ENCODE results near the gene TRAM2.

The TRAM2 gene

DNA sequence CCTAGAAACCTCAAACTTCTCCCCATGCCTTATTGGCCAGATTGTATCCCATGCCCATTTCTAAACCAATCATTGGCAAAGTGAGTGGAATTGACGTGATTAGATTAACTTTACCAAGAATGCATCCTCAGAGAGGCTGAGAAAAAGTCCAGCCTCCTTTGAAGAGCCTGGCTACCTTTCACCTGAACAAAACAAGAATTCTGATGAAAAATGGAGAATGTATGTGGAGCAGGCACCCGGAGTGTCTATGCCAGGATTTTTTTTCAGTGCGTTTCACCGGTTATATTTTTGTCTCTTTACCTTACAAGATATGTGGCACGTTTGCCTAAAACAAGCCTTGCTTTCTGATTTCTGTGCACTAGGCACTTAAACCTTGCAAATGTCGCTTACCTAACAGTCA is 6.1 kb upstream of the TRAM2 start:
- TF ChIP-seq, protein P1, sequence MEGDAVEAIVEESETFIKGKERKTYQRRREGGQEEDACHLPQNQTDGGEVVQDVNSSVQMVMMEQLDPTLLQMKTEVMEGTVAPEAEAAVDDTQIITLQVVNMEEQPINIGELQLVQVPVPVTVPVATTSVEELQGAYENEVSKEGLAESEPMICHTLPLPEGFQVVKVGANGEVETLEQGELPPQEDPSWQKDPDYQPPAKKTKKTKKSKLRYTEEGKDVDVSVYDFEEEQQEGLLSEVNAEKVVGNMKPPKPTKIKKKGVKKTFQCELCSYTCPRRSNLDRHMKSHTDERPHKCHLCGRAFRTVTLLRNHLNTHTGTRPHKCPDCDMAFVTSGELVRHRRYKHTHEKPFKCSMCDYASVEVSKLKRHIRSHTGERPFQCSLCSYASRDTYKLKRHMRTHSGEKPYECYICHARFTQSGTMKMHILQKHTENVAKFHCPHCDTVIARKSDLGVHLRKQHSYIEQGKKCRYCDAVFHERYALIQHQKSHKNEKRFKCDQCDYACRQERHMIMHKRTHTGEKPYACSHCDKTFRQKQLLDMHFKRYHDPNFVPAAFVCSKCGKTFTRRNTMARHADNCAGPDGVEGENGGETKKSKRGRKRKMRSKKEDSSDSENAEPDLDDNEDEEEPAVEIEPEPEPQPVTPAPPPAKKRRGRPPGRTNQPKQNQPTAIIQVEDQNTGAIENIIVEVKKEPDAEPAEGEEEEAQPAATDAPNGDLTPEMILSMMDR (IDR thresholded peaks at IDR 0.05; ENCODE audit: low read depth, low read length): no peak
- no peak for DNase-seq (ENCODE audit: extremely low read depth, low read depth)

DNA sequence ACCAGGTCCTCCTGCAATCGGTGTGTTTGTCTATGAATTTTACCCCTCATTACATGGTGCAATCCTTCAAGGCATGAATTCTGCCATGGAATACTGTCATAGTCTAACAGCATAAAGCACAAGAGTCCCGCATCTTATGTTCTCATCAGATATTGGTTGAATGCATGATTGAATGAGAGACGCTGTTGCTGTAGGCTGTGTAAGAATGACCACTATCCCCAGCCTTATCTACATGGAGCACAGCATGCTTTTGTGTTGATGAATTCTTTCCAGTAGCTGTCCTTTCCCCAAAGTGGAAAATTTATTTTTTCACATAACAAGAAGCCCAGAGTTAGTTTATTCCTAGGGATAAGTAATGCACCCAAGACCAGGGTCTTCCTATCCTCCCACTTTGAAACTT is 5.6 kb upstream of the TRAM2 start:
- TF ChIP-seq, protein P1 (IDR thresholded peaks at IDR 0.05; ENCODE audit: low read depth, low read length): no peak
- no peak for DNase-seq (ENCODE audit: extremely low read depth, low read depth)

DNA sequence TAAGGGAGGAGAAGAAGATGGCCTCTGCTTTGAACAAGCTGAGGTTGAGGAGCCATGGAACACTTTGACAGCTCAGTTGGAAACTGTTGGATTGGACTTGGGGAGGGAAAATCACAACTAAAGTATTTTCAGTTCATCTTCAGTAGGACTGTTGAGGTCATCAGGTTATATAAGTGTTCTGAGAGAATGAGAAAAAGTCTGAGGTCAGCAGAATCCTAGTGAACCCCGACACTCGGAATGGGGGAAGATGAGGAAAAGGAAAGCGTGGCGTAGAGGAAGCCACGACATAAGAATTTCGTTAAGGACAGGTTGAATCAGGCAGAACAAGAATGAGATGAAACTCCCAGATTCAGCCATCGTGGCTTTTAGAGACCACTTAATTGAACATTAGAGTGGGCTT is 4.0 kb upstream of the TRAM2 start:
- no peak for DNase-seq (ENCODE audit: extremely low read depth, low read depth)
- TF ChIP-seq, protein P1 (IDR thresholded peaks at IDR 0.05; ENCODE audit: low read depth, low read length): no peak

DNA sequence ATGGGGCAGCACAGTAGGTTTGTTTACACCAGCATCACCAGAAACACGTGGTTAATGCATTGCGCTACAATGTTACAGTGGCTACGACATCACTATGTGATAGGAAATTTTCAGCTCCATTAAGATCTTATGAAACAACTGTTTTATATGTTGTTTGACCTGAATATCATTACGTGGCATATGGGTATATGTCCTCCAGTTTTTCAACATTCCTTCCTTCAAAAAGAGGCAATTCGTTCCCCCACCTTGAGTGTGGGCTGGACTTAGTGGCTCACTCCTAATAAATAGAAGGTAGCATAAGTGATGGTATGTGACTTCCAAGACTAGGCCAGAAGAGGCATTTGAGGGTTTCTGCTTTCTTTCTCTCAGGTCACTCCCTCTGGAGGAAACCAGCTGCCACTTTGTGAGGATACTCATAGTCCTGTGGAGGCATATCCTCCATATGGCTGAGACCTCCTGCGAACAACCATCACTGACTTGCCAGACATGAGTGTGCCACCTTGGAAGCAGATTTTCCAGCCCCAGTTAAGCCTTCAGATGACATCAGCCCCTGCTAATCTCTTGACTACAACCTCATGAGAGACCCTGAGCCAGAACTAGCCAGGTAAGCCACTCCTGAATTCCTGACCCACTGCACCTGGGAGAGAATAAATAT is 2.3 kb upstream of the TRAM2 start:
- TF ChIP-seq, protein P1 (IDR thresholded peaks at IDR 0.05; ENCODE audit: low read depth, low read length): no peak
- DNase-seq (ENCODE audit: extremely low read depth, low read depth): no peak

DNA sequence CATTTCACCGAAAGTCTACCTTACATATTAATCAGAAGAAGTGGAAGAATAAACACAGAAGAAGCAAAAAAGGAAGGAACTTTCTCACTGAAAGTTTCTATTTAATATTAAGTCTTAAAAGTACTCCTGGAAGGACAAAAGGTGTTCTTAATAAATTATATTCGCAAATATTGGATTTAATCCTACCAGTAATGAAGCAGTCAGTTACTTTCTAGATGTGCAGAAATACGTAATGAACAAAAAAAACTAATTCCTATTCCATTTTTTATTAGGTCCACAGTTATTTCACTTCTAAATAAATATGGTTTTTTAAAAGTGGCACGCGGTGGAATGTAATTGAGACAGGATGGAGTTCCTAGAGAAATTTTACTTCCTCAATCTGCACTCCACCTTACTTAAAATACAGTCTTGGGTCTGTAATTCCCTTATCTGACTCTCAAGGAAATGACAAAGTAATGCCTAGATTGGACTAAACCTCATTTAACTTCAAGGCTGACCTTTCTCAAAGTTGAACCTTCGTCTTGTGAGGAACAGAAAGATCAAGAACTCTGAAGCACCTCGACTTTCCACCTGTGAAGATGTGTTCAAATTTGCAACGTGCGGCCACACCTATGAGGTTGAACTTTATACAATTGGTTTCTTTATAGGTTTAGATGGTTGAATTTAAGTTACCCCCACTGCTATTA is 1.1 kb upstream of the TRAM2 start:
- TF ChIP-seq, protein P1 (IDR thresholded peaks at IDR 0.05; ENCODE audit: low read depth, low read length): no peak
- no peak for DNase-seq (ENCODE audit: extremely low read depth, low read depth)

DNA sequence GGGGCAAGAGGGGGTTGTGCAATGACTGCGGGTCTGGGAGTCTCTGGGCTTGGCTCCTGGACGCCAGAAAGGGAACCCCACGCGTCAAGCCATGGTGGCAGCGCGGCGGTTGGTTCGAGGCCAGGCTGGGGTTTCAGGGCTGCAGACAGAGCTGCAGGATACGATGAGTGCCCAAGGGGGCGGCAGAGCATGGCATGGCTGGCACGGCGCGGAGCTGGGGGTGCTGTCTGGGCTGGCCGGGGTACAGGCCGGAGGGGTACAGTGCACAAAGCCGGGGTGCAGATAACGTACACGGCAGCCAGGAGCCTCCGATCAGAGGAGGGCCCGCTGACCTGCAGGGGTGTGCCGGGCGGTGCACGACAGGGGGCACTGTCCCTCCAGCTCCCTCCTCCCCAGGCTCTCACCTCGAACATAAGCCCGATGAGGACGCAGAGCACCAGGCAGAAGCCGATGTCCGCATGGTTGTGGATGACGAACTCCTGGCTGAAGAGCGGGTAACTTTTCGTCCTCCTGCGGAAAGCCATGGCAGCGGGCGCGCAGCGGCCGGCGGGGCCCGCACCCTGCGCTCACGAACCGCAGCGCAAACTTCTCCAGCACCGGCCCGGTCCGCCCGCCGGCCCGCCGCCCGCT is 353 bp downstream of the TRAM2 start:
- TF ChIP-seq, protein P1 (IDR thresholded peaks at IDR 0.05; ENCODE audit: low read depth, low read length): peak; percentile 66
- DNase-seq (ENCODE audit: extremely low read depth, low read depth): no peak

DNA sequence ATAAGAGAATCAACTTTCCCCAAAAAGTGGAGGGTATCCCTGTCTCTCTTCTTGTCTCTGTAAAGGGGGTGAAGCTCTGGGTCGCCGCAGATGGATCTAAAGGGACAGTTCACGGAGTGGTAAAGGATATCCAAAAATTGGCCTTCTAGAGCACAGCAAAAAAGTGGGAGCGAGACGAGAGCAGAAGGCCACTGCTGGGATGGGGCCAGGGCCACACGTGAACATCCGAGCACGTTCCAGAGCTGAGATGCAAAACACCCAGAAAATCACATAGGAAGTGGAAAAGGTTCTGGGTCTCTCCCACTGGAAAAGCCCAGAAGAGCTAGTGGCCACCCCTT is 837 bp downstream of the TRAM2 start:
- TF ChIP-seq, protein P1 (IDR thresholded peaks at IDR 0.05; ENCODE audit: low read depth, low read length): no peak
- DNase-seq (ENCODE audit: extremely low read depth, low read depth): no peak
